Colonic mucosa (tissue), 4 donors: ENCODE results near the gene TMEM270. TPM values are rescaled to one million over a fixed set of nuclear protein-coding genes. Genes with fewer than 3 reads are reported as not detected.
"Not testable (repeated sequence)": the region's sequence is repeated elsewhere in the genome, so short reads cannot be mapped to it uniquely, and the experiment has no call there.

ENCODE experiments used
- DNase-seq: peaks from one replicate; pipeline ENCODE4 v3.0.0-alpha.2; 2020
- H3K27ac ChIP-seq: fragments of 200-600 bp; one replicate; pipeline ENCODE4 v1.8.0; 2021
- H3K27me3 ChIP-seq: fragments of 200-600 bp; one replicate; pipeline ENCODE4 v1.8.0; 2021
- H3K36me3 ChIP-seq: fragments of 200-600 bp; one replicate; pipeline ENCODE4 v1.8.0; 2021
- H3K4me1 ChIP-seq: fragments of 200-600 bp; one replicate; pipeline ENCODE4 v1.8.0; 2021; ENCODE audit warnings: mild to moderate bottlenecking
- H3K4me3 ChIP-seq: fragments of 200-600 bp; one replicate; pipeline ENCODE4 v1.8.0; 2021
- H3K9ac ChIP-seq, 2 donors: one replicate each; pipeline ENCODE4 v1.7.0; 2013; ENCODE audit warnings: control low read depth in 2 of 2, low read depth in 2 of 2, low read length in 2 of 2
- H3K9me3 ChIP-seq: fragments of 200-600 bp; one replicate; pipeline ENCODE4 v1.8.0; 2021
- CTCF ChIP-seq: fragments of 200-600 bp; IDR thresholded peaks from one replicate; pipeline ENCODE4 v1.8.0; 2022; ENCODE audit warnings: antibody characterized with exemption, mild to moderate bottlenecking
- intact Hi-C: fragments of 100-400 bp; cut with DNase I; formaldehyde crosslinking; loops from one replicate; pipeline ENCODE4 v1.14.1; 2022
- total RNA-seq, 2 donors: library from RNA; stranded (reverse); fragmentation: NEBNext Ultra II Directional in 1 of 2; extraction: Animal tissue kit (Norgen Biotek cat#: 25700) in 1 of 2; gene quantifications; one replicate each; pipeline ENCODE4 v1.2.1, GENCODE V29; 2021
- donor health status: healthy.
- donor health status: DM: no; HTN: no; CAD: no.
- donor health status: DM: no; HTN: no; CAD: no.

The TMEM270 gene
- total RNA-seq, 2 donors from 2014 or later = not detected

DNA sequence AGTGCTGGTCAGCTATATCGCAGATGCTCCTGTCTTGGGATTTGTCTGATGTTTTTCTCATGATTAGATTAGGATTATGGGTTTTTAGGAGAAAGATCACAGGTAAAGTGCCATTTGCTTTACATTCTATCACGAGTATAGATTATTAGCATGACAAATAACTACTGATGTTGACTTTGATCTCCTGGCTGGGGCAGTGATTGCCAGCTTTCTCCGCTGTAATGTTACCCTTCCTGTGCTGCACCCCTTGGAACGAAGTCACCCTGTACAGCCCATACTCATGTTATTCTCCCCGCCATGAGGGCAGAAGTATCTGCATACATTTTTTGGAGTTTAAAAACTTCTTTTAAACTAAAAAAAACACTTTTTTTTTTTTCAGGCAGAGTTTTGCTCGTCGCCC is 40.9 kb upstream of the TMEM270 start:
- H3K27ac ChIP-seq = no peak overlapping the region
- intact Hi-C loops = no loop called here
- H3K4me3 ChIP-seq = no peak overlapping the region
- no peaks in the 10 kb centered on the region for H3K4me1 ChIP-seq
- no peak for TF ChIP-seq CTCF
- no peak for DNase-seq
- H3K9me3 ChIP-seq = no peaks in the 10 kb centered on the region
- no peak overlapping the region for H3K9ac ChIP-seq
- H3K27me3 ChIP-seq = no peaks in the 10 kb centered on the region
- no peaks in the 10 kb centered on the region for H3K36me3 ChIP-seq

DNA sequence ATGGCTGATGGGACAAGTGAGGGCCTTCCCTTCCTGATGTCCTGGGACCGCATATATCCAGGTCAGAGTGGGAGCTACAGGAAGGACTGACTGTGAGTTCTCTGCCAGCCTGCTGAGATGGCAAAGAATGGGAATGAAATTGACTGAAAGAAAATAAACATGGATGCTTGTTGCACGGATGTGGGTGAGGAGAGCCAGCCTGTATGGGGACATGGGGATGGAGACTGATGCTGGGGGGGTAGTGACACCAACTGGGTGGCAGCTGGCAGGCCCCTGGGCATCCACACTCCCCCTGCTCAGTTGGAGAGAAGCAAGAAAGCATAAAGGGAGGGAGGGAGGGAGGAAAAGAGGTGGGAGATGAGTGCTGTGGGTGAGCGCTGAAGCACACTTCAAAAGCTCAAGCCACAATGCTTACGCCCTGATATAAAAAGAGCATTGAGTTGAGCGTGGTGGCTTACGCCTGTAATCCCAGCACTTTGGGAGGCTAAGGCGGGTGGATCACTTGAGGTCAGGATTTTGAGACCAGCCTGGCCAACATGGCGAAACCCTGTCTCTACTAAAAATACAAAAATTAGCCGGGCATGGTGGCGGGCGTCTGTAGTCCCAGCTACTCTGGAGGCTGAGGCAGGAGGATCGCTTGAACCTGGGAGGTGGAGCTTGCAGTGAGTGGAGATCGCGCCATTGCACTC is 39.2 kb upstream of the TMEM270 start:
- Histone ChIP-seq H3K27ac (peak overlapping the region; percentile 92), H3K9ac (peak overlapping the region in 1 of 2 donors; percentile 96)
- H3K9me3 ChIP-seq, H3K4me1 ChIP-seq, DNase-seq, H3K4me3 ChIP-seq, intact Hi-C loops, H3K36me3 ChIP-seq, H3K27me3 ChIP-seq: not testable (repeated sequence)

DNA sequence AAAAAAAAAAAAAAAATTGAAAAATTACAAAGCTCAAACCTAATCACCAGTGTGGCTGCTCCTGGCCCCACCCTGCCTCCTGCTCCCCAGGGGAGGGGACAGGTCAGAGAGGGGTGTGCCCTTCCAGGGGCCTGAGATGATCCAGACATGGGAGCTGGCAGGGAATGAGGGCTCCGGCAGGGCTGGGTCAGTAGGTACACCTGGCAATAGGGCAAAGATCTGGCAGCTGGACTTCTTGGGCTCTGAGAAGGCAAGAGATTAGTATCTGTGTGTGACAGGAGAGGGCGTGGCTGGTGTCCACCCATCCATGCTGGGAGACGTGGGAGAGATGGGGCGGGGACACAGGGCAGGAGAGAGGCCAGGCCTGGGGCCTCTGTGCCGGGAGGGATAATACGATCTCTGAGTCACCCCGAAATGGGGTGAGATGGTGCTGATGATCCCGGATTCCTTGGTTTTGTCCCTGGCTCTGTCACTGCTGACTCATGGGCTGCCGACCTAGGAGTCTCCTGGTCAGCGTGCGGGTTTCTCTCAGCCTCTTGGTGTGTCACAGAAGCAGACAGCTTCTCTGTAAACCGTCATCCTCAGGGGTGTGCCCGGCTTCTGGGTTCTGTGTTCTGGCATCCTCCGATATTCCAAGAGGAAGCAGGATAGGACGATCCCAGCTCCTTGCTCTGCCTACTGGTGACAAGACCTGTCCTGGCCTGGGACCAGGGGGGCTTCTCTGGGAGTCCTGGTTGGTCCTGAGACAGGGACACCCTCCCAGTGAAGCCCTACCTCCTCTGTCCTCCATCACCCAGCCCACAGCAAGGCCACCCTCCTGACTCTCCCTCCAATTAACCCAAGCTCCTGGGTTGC is 38.4 kb upstream of the TMEM270 start:
- H3K4me1 ChIP-seq = peaks cover 9% of the 10 kb centered on the region
- TF ChIP-seq CTCF = no peak
- peak overlapping the region; percentile 80 to 96 for H3K9ac ChIP-seq
- intact Hi-C loops = no loop called here
- peak; percentile 95 for DNase-seq
- no peaks in the 10 kb centered on the region for H3K27me3 ChIP-seq
- H3K27ac ChIP-seq = peak overlapping the region; percentile 92
- no peak overlapping the region for H3K4me3 ChIP-seq
- H3K36me3 ChIP-seq = no peaks in the 10 kb centered on the region
- no peaks in the 10 kb centered on the region for H3K9me3 ChIP-seq

GRCh38 chr7:73823257-73823656 is 37.7 kb upstream of the TMEM270 start:
- peaks cover 9% of the 10 kb centered on the region for H3K4me1 ChIP-seq
- peak overlapping the region; percentile 80 to 96 for H3K9ac ChIP-seq
- peak overlapping the region; percentile 92 for H3K27ac ChIP-seq
- no peak for DNase-seq
- H3K36me3 ChIP-seq = no peaks in the 10 kb centered on the region
- no peak for TF ChIP-seq CTCF
- no peaks in the 10 kb centered on the region for H3K9me3 ChIP-seq
- intact Hi-C loops = no loop called here
- no peaks in the 10 kb centered on the region for H3K27me3 ChIP-seq
- H3K4me3 ChIP-seq = no peak overlapping the region

GRCh38 chr7:73823873-73824592 is 36.9 kb upstream of the TMEM270 start:
- Histone ChIP-seq H3K36me3 (no peaks in the 10 kb centered on the region), H3K4me3 (no peak overlapping the region), H3K9ac (peak overlapping the region in 1 of 2 donors; percentile 96), H3K27ac (peak overlapping the region; percentile 92), H3K9me3 (no peaks in the 10 kb centered on the region), H3K4me1 (peaks cover 9% of the 10 kb centered on the region), H3K27me3 (no peaks in the 10 kb centered on the region)
- no peak for TF ChIP-seq CTCF
- DNase-seq = no peak
- intact Hi-C loops = no loop called here
